Measurements from ENCODE around the gene DHX16. TPM values are rescaled to one million over a fixed set of nuclear protein-coding genes. Genes with fewer than 3 reads are reported as not detected.
A peak's percentile ranks its signal among the peaks of the same experiment; 100 is the strongest.

DHX16 gene
- total and polyA plus RNA-seq, 2 of the 4 experiments (the other 2 are of a cell fraction): 47.9 to 48.4 TPM

DNA sequence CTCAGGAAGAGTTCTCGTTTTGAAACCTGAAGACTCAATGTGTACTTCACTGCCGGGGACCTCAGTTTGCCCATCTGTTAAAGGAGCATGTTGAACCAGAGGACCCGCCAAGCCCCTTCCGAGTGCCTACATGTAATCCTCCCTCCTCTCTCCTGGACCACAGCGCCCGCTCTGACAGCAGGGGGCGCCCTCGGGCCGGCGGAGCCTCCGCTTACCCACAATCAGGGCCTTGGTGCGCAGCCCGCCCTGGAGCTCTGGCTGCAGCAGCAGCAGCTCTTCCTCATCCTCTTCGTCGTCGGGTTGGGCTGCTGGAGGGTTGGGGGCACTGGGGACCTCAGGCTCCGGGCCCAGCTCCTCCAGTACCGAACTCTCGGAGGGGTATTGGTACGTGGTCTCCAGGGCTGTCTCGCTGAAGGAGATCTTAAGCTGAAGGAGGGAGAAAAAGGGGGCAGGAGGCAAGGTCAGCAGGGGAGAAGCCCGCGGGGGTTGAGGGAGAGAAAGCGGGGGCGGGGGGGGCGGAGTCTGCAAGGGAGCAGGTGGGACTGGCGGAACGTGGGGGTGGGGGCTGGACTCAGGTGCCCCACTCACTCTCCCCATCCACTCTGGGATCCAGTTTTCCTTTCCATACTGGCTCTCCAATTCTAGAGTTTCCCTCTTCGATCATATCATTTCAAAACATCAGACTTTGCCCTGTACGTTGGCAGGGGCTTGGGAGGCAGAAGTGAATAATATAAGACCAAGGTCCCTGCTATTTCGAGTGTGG lies 6.3 kb upstream of the DHX16 start:
- dilution Hi-C loops (cut with HindIII; ENCODE audit: low sequenced_read_pairs, unreplicated experiment): no loop called here
- DNase-seq: peak; percentile 73

More for the DNA sequence above, 6.3 kb upstream of the DHX16 start:
- Histone ChIP-seq H4K8ac (ENCODE audit: low read depth in 2 of 2, low read length in 2 of 2) (no peak overlapping the region), H3K23ac (ENCODE audit: low read depth, low read length) (no peak overlapping the region; the same call in 1 of the 2 replicates), H2BK120ac (ENCODE audit: low read depth, low read length) (peak overlapping the region; percentile 35; the same call in 1 of the 2 replicates), H3K4ac (ENCODE audit: low read depth, low read length) (no peak overlapping the region), H4K5ac (ENCODE audit: low read depth, low read length) (no peak overlapping the region), H3K27me3 (ENCODE audit: control insufficient read depth, insufficient read depth, low read length) (no peaks in the 10 kb centered on the region), H2AFZ (replicated peaks; ENCODE audit: low read length, poor library complexity) (peak overlapping the region; percentile 12), H2BK15ac (ENCODE audit: low read depth, low read length) (no peak overlapping the region), H2AK9ac (replicated peaks; ENCODE audit: low read depth, low read length, poor library complexity) (peak overlapping the region; percentile 38), H3K4me1 (ENCODE audit: control insufficient read depth, insufficient read depth, low read length) (peaks cover 14% of the 10 kb centered on the region), H3K79me1 (ENCODE audit: low read depth in 1 of 2, low read length in 2 of 2) (peaks cover 13 to 47% of the 10 kb centered on the region in 2 experiments), H3K4me2 (ENCODE audit: low read depth, low read length) (peak overlapping the region; percentile 76), H3K4me3 (ENCODE audit: insufficient read depth, low read depth, low read length) (no peak overlapping the region), H3K14ac (replicated peaks; ENCODE audit: low read depth, low read length) (0 out of 2 replicates have a peak overlapping the region, but pooled peaks have one; percentile 76), H3K9ac (ENCODE audit: low read depth, low read length) (peak overlapping the region; percentile 17; the same call in 1 of the 2 replicates), H3K27ac (ENCODE audit: insufficient read depth, low read length) (peak overlapping the region; percentile 49), H4K91ac (ENCODE audit: insufficient read depth, low read depth, low read length) (no peak overlapping the region; the same call in 1 of the 2 replicates), H3K36me3 (ENCODE audit: control insufficient read depth, insufficient read depth, low read length) (peaks cover 58% of the 10 kb centered on the region), H3K18ac (ENCODE audit: low read depth, low read length) (no peak overlapping the region), H2BK20ac (ENCODE audit: low read depth, low read length) (no peak overlapping the region), H3K56ac (ENCODE audit: extremely low read depth, insufficient read depth, low read length) (no peak overlapping the region), H3K9me3 (ENCODE audit: control insufficient read depth, insufficient read depth, low read length) (no peaks in the 10 kb centered on the region), H2AK5ac (ENCODE audit: low read depth, low read length) (no peak overlapping the region), H4K20me1 (ENCODE audit: insufficient read depth, low read length) (peaks cover 80% of the 10 kb centered on the region), H3K9me1 (ENCODE audit: insufficient read depth, low read length) (no peaks in the 10 kb centered on the region), H2BK5ac (ENCODE audit: low read depth, low read length, poor library complexity, severe bottlenecking) (peak overlapping the region; percentile 1)
- ChIA-PET CTCF (interaction anchor here (0.5 to 1.9 kb wide), 10 partner anchors 9 to 149 kb away, joined by 3 to 12 read pairs (median 4); partner anchors contain the start of gene NRM), POLR2A (ENCODE audit: unreplicated experiment) (interaction anchor here (0.6 to 1.6 kb wide), 2 partner anchors 43 to 73 kb away, joined by 4 to 6 read pairs; no protein-coding TSS in a partner anchor)
- BruUV-seq (replicated peaks): no TSS peak
- WGBS, 2 experiments (ENCODE audit: extremely low coverage in 2 of 2, insufficient read length in 1 of 2): 17% methylated on average over 3 of the region's 31 CpGs; no CpG with 5 or more reads in 1 of the 2 experiments
- 0 out of 2 replicates have a peak, but pooled peaks have one; percentile 32 for TF ChIP-seq MXI1 (IDR thresholded peaks at IDR 0.05; ENCODE audit: borderline replicate concordance, low read depth, low read length)
- no peak for TF ChIP-seq RFX5 (IDR thresholded peaks at IDR 0.05; ENCODE audit: low read depth, low read length)
- peak; percentile 75; the same call in 1 of the 2 replicates for TF ChIP-seq MAZ (IDR thresholded peaks at IDR 0.05; ENCODE audit: borderline replicate concordance, low read depth, low read length)
- TF ChIP-seq, protein P1, sequence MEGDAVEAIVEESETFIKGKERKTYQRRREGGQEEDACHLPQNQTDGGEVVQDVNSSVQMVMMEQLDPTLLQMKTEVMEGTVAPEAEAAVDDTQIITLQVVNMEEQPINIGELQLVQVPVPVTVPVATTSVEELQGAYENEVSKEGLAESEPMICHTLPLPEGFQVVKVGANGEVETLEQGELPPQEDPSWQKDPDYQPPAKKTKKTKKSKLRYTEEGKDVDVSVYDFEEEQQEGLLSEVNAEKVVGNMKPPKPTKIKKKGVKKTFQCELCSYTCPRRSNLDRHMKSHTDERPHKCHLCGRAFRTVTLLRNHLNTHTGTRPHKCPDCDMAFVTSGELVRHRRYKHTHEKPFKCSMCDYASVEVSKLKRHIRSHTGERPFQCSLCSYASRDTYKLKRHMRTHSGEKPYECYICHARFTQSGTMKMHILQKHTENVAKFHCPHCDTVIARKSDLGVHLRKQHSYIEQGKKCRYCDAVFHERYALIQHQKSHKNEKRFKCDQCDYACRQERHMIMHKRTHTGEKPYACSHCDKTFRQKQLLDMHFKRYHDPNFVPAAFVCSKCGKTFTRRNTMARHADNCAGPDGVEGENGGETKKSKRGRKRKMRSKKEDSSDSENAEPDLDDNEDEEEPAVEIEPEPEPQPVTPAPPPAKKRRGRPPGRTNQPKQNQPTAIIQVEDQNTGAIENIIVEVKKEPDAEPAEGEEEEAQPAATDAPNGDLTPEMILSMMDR (conservative IDR thresholded peaks at IDR 0.05; ENCODE audit: low read depth, low read length): peak; percentile 93
- peak; percentile 95 for TF ChIP-seq RAD21 (IDR thresholded peaks at IDR 0.05; ENCODE audit: low read length)
- peak; percentile 95 for TF ChIP-seq SMC3 (IDR thresholded peaks at IDR 0.05; ENCODE audit: low read depth, low read length)
- TF ChIP-seq CHD1 (IDR thresholded peaks at IDR 0.05; ENCODE audit: low read depth, low read length): no peak; the same call in 1 of the 2 replicates
- in situ Hi-C loops (cut with MboI; ENCODE audit: low sequenced_read_pairs) (loop anchor here (5.0 kb wide), 1 partner anchor 198 kb away; no protein-coding TSS in a partner anchor), intact Hi-C loops (cut with micrococcal nuclease) (loop anchor here (1.0 to 2.0 kb wide), 2 partner anchors 43 to 150 kb away; no protein-coding TSS in a partner anchor)
- ATAC-seq (ENCODE audit: low read depth): peak; percentile 36

Data from IMR-90 (cell line).